ENCODE measurements around the gene LTBP4. TPM values are rescaled to one million over a fixed set of nuclear protein-coding genes. Genes with fewer than 3 reads are reported as not detected.

Gene LTBP4
- total and polyA plus RNA-seq, 2 donors (not counting 1 experiment from before 2014, with no cell fraction given): 81.2 to 105 TPM

GRCh38 chr19:40581531-40581930 lies 19.6 kb upstream of the LTBP4 start:
- Mint-ChIP-seq H3K27me3 (no peaks in the 10 kb centered on the region), H3K4me3 (no peak overlapping the region), H3K4me1 (peaks cover 40% of the 10 kb centered on the region), H3K9me3 (ENCODE audit: insufficient read depth) (no peaks in the 10 kb centered on the region), H3K27ac (no peak overlapping the region)
- Histone ChIP-seq H3K79me2 (ENCODE audit: control insufficient read depth, insufficient read depth, low read length) (peaks cover 20% of the 10 kb centered on the region), H3K27ac (ENCODE audit: low read length in 2 of 2) (no peak overlapping the region), H3K9ac (ENCODE audit: low read length) (no peak overlapping the region), H3K4me1 (ENCODE audit: control insufficient read depth in 2 of 2, insufficient read depth in 2 of 2, low read length in 2 of 2) (peaks cover 18 to 35% of the 10 kb centered on the region in 2 donors), H3K36me3 (replicated peaks in 1 of 2; ENCODE audit: control extremely low read depth in 1 of 2, control insufficient read depth in 1 of 2, extremely low read depth in 1 of 2, insufficient read depth in 2 of 2, low read length in 1 of 2) (peaks cover 6 to 66% of the 10 kb centered on the region in 2 experiments), H3K27me3 (replicated peaks in 1 of 4; ENCODE audit: control extremely low read depth in 1 of 4, control insufficient read depth in 3 of 4, insufficient read depth in 4 of 4, low read length in 3 of 4) (no peaks in the 10 kb centered on the region), H3K4me3 (ENCODE audit: control extremely low read depth in 1 of 5, extremely low read depth in 1 of 5, insufficient read depth in 1 of 5, low read depth in 2 of 5, low read length in 4 of 5) (no peak overlapping the region), H4K20me1 (ENCODE audit: control insufficient read depth, insufficient read depth, low read length, poor library complexity, severe bottlenecking) (peaks cover 8% of the 10 kb centered on the region), H2AFZ (ENCODE audit: insufficient read depth, low read depth, low read length, poor library complexity, severe bottlenecking) (no peak overlapping the region), H3K4me2 (replicated peaks; ENCODE audit: low read depth, low read length, poor library complexity, severe bottlenecking) (no peak overlapping the region), H3K9me3 (ENCODE audit: control extremely low read depth in 1 of 3, control insufficient read depth in 2 of 3, insufficient read depth in 1 of 3, low read length in 2 of 3) (no peaks in the 10 kb centered on the region)
- ChIA-PET POLR2A (interaction anchor here (0.6 to 0.7 kb wide), 3 partner anchors 24 to 967 kb away, joined by 3 to 4 read pairs (median 3); no protein-coding TSS in a partner anchor), CTCF (interaction anchor here (0.5 to 1.7 kb wide), 2 partner anchors 11 to 633 kb away, joined by 3 to 8 read pairs; no protein-coding TSS in a partner anchor)
- TF ChIP-seq CTCF (IDR thresholded peaks at IDR 0.05) (no peak), EZH2 (IDR thresholded peaks at IDR 0.05; ENCODE audit: borderline replicate concordance, insufficient read depth, low read depth, low read length, poor library complexity, severe bottlenecking) (no peak)
- WGBS (ENCODE audit: insufficient coverage): 94% methylated on average over 4 of the region's 5 CpGs
- DNase-seq: no peak
- ATAC-seq (ENCODE audit: low read depth): no peak
- intact Hi-C loops (cut with micrococcal nuclease): no loop called here

GRCh38 chr19:40582467-40582866 lies 18.7 kb upstream of the LTBP4 start:
- intact Hi-C loops (cut with micrococcal nuclease): no loop called here
- H3K27ac Mint-ChIP-seq: no peak overlapping the region
- no peaks in the 10 kb centered on the region for H3K27me3 Mint-ChIP-seq
- H3K79me2 ChIP-seq (ENCODE audit: control insufficient read depth, insufficient read depth, low read length): peaks cover 12% of the 10 kb centered on the region
- 94% methylated on average over 1 of the region's 2 CpGs for WGBS (ENCODE audit: insufficient coverage)
- no peak overlapping the region for H3K4me3 ChIP-seq (ENCODE audit: control extremely low read depth in 1 of 5, extremely low read depth in 1 of 5, insufficient read depth in 1 of 5, low read depth in 2 of 5, low read length in 4 of 5)
- no peaks in the 10 kb centered on the region for H3K9me3 ChIP-seq (ENCODE audit: control extremely low read depth in 1 of 3, control insufficient read depth in 2 of 3, insufficient read depth in 1 of 3, low read length in 2 of 3)
- no peak overlapping the region for H3K27ac ChIP-seq (ENCODE audit: low read length in 2 of 2)
- peaks cover 6 to 75% of the 10 kb centered on the region in 2 experiments for H3K36me3 ChIP-seq (replicated peaks in 1 of 2; ENCODE audit: control extremely low read depth in 1 of 2, control insufficient read depth in 1 of 2, extremely low read depth in 1 of 2, insufficient read depth in 2 of 2, low read length in 1 of 2)
- H3K4me1 Mint-ChIP-seq: peaks cover 35% of the 10 kb centered on the region
- H3K9me3 Mint-ChIP-seq (ENCODE audit: insufficient read depth): no peaks in the 10 kb centered on the region
- H4K20me1 ChIP-seq (ENCODE audit: control insufficient read depth, insufficient read depth, low read length, poor library complexity, severe bottlenecking): peaks cover 8% of the 10 kb centered on the region
- H3K27me3 ChIP-seq (replicated peaks in 1 of 4; ENCODE audit: control extremely low read depth in 1 of 4, control insufficient read depth in 3 of 4, insufficient read depth in 4 of 4, low read length in 3 of 4): no peaks in the 10 kb centered on the region
- TF ChIP-seq CTCF (IDR thresholded peaks at IDR 0.05) (no peak), EZH2 (IDR thresholded peaks at IDR 0.05; ENCODE audit: borderline replicate concordance, insufficient read depth, low read depth, low read length, poor library complexity, severe bottlenecking) (no peak)
- DNase-seq (no peak), ATAC-seq (ENCODE audit: low read depth) (no peak)
- H3K4me2 ChIP-seq (replicated peaks; ENCODE audit: low read depth, low read length, poor library complexity, severe bottlenecking): no peak overlapping the region
- no peak overlapping the region for H3K9ac ChIP-seq (ENCODE audit: low read length)
- no peak overlapping the region for H2AFZ ChIP-seq (ENCODE audit: insufficient read depth, low read depth, low read length, poor library complexity, severe bottlenecking)
- ChIA-PET POLR2A (no interaction called here), CTCF (interaction anchor here (1.7 kb wide), 1 partner anchor 12 kb away, joined by 8 read pairs; no protein-coding TSS in a partner anchor)
- peaks cover 16 to 31% of the 10 kb centered on the region in 2 donors for H3K4me1 ChIP-seq (ENCODE audit: control insufficient read depth in 2 of 2, insufficient read depth in 2 of 2, low read length in 2 of 2)
- no peak overlapping the region for H3K4me3 Mint-ChIP-seq
